Colonic mucosa (tissue), 4 donors: ENCODE results near the gene TARS1. TPM values are rescaled to one million over a fixed set of nuclear protein-coding genes. Genes with fewer than 3 reads are reported as not detected.
"Not testable (repeated sequence)": the region's sequence is repeated elsewhere in the genome, so short reads cannot be mapped to it uniquely, and the experiment has no call there.

ENCODE experiments used
- DNase-seq: peaks from one replicate; pipeline ENCODE4 v3.0.0-alpha.2; 2020
- H3K27ac ChIP-seq: fragments of 200-600 bp; one replicate; pipeline ENCODE4 v1.8.0; 2021
- H3K27me3 ChIP-seq: fragments of 200-600 bp; one replicate; pipeline ENCODE4 v1.8.0; 2021
- H3K36me3 ChIP-seq: fragments of 200-600 bp; one replicate; pipeline ENCODE4 v1.8.0; 2021
- H3K4me1 ChIP-seq: fragments of 200-600 bp; one replicate; pipeline ENCODE4 v1.8.0; 2021; ENCODE audit warnings: mild to moderate bottlenecking
- H3K4me3 ChIP-seq: fragments of 200-600 bp; one replicate; pipeline ENCODE4 v1.8.0; 2021
- H3K9ac ChIP-seq, 2 donors: one replicate each; pipeline ENCODE4 v1.7.0; 2013; ENCODE audit warnings: control low read depth in 2 of 2, low read depth in 2 of 2, low read length in 2 of 2
- H3K9me3 ChIP-seq: fragments of 200-600 bp; one replicate; pipeline ENCODE4 v1.8.0; 2021
- intact Hi-C: fragments of 100-400 bp; cut with DNase I; formaldehyde crosslinking; loops from one replicate; pipeline ENCODE4 v1.14.1; 2022
- total RNA-seq, 2 donors: library from RNA; stranded (reverse); fragmentation: NEBNext Ultra II Directional in 1 of 2; extraction: Animal tissue kit (Norgen Biotek cat#: 25700) in 1 of 2; gene quantifications; one replicate each; pipeline ENCODE4 v1.2.1, GENCODE V29; 2021
- TF ChIP-seq, protein P1 (sequence below): fragments of 200-600 bp; IDR thresholded peaks from one replicate; pipeline ENCODE4 v1.8.0; 2022; ENCODE audit warnings: antibody characterized with exemption, mild to moderate bottlenecking
- donor health status: healthy.
- donor health status: DM: no; HTN: no; CAD: no.
- donor health status: DM: no; HTN: no; CAD: no.

Gene TARS1
- total RNA-seq, 2 donors from 2014 or later = 146 to 187 TPM

DNA sequence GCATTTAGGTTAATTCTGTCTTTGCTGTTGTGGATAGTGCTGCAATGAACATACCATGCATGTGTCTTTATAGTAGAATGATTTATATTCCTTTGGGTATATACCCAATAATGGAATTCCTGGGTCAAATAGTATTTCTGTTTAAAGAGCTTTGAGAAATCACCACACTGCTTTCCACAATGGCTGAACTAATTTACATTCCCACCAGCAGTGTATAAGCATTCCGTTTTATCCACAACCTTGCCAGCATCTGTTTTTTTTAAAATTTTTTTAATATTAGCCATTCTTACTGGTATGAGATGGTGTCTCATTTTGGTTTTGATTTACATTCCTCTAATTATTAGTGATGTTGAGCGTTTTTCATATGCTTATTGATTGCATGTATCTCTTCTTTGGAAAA, 15.5 kb upstream of the TARS1 start:
- no peak overlapping the region for H3K4me3 ChIP-seq
- H3K27ac ChIP-seq = no peak overlapping the region
- intact Hi-C loops = no loop called here
- H3K9me3 ChIP-seq = no peaks in the 10 kb centered on the region
- no peaks in the 10 kb centered on the region for H3K4me1 ChIP-seq
- H3K36me3 ChIP-seq = no peaks in the 10 kb centered on the region
- H3K27me3 ChIP-seq = no peaks in the 10 kb centered on the region
- TF ChIP-seq, protein P1, sequence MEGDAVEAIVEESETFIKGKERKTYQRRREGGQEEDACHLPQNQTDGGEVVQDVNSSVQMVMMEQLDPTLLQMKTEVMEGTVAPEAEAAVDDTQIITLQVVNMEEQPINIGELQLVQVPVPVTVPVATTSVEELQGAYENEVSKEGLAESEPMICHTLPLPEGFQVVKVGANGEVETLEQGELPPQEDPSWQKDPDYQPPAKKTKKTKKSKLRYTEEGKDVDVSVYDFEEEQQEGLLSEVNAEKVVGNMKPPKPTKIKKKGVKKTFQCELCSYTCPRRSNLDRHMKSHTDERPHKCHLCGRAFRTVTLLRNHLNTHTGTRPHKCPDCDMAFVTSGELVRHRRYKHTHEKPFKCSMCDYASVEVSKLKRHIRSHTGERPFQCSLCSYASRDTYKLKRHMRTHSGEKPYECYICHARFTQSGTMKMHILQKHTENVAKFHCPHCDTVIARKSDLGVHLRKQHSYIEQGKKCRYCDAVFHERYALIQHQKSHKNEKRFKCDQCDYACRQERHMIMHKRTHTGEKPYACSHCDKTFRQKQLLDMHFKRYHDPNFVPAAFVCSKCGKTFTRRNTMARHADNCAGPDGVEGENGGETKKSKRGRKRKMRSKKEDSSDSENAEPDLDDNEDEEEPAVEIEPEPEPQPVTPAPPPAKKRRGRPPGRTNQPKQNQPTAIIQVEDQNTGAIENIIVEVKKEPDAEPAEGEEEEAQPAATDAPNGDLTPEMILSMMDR = no peak
- DNase-seq = no peak
- no peak overlapping the region for H3K9ac ChIP-seq

DNA sequence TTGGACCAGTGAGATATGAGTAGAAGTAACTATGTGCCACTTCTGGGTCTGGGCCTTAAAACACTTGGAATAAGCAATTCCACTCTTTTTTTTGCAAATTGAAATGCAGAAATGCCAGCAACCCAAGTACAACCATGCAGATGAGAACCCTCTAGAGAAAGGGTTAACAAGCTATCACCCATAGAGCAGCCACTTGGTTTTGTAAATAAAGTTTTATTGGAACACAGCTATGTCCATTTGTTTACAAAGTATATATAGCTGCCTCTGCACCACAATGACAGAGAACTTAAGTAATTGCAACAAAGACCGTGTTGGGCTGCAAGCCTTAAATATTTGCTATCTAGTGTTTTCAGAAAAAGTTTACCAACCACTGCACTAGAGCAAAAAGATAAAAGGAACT, 9.8 kb upstream of the TARS1 start:
- DNase-seq = no peak
- intact Hi-C loops = no loop called here
- TF ChIP-seq, protein P1 = no peak
- Histone ChIP-seq H3K9ac (no peak overlapping the region), H3K27me3 (no peaks in the 10 kb centered on the region), H3K36me3 (no peaks in the 10 kb centered on the region), H3K4me1 (no peaks in the 10 kb centered on the region), H3K4me3 (no peak overlapping the region), H3K27ac (no peak overlapping the region), H3K9me3 (no peaks in the 10 kb centered on the region)

DNA sequence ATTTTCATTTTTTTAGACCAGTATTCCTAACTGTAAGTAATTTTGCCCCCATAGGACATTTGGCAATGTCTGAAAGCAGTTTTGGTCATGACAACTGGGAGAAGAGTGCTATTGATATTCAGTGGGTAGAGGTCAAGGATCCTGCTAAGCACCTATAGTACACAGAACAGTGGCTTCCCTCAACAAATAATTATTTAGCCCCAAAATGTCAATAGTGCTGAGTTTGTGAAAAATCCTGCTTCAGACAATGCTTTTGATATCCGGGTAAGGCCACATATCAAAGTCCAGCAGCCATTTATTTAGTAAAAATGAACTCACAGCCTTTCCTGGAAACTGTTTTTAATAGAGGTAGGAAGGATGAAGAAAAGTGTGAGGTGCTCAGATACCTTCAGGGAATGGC, 8.1 kb upstream of the TARS1 start:
- no peak overlapping the region for H3K9ac ChIP-seq
- H3K27me3 ChIP-seq = no peaks in the 10 kb centered on the region
- intact Hi-C loops = no loop called here
- DNase-seq = no peak
- no peaks in the 10 kb centered on the region for H3K9me3 ChIP-seq
- H3K4me3 ChIP-seq = no peak overlapping the region
- no peaks in the 10 kb centered on the region for H3K4me1 ChIP-seq
- TF ChIP-seq, protein P1 = no peak
- no peaks in the 10 kb centered on the region for H3K36me3 ChIP-seq
- peak overlapping the region; percentile 77 for H3K27ac ChIP-seq

DNA sequence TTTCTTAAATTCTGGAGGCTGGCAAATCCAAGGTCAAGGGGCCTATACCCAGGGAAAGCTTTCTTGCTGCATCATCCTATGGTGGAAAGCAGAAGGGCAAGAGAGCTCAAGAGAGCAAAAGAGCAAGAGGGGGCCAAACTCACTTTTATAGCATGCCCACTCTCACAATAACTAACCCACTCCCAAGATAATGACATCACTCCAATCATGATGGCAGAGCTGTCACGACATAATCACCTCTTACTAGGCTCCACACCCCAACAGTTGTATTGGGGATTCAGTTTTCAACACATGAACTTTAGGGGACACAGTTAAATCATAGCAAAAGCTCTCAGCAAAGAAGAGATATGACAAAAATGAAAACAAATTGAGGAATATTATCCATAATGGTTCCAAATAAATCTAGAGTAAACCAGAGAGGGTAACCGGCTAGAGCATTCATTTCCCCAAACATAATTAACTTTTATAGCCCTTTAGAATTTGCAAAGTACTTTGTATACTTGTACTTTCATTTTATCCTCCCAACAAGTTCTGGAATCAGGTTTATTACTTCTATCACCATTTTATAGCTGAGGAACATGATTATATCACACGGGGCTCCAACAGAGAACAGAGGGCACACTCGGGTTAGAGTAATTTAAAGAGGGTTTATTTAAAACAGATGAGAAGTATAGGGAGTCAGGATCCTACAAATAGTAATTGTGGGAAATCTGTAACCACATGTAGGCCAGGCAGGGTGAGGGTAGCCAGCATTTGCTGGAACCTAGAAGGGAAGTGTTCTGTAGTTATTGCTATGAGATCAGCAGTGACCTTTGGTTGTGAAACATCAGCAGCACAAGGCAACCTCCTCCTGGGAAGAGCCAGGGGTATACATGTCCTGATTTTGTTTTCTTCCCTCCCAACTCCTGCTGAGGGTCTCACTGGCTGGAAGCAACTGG, 7.2 kb upstream of the TARS1 start:
- TF ChIP-seq, protein P1 = no peak
- intact Hi-C loops = no loop called here
- H3K36me3 ChIP-seq = no peaks in the 10 kb centered on the region
- no peak overlapping the region for H3K4me3 ChIP-seq
- H3K9me3 ChIP-seq = no peaks in the 10 kb centered on the region
- no peaks in the 10 kb centered on the region for H3K27me3 ChIP-seq
- H3K4me1 ChIP-seq = no peaks in the 10 kb centered on the region
- no peak overlapping the region for H3K9ac ChIP-seq
- DNase-seq = peak; percentile 49
- H3K27ac ChIP-seq = peak overlapping the region; percentile 77

DNA sequence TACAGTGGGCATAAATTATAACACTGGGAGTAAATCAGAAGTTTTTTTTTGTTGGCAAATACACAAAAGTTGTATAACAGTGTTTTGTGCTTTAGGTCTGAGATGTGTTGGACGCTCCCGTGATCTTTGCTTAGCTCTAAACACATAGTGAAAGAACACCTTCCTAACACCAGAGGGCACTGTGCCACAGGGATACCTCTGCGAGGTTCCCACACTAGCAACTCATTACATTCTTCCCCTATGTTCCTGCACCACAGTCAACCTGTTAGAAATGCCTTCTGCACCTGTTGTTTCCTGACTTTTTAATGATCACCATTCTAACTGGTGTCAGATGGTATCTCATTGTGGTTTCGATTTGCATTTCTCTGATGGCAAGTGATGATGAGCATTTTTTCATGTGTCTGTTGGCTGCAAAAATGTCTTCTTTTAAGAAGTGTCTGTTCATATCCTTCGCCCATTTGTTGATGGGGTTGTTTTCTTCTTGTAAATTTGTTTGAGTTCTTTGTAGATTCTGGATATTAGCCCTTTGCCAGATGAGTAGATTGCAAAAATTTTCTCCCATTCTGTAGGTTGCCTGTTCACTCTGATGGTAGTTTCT, 4.8 kb upstream of the TARS1 start:
- TF ChIP-seq, protein P1 = peak; percentile 57
- not testable (repeated sequence) for H3K4me1 ChIP-seq, H3K27ac ChIP-seq, H3K27me3 ChIP-seq, H3K9me3 ChIP-seq, H3K4me3 ChIP-seq, H3K9ac ChIP-seq, H3K36me3 ChIP-seq
- intact Hi-C loops = loop anchor here (5.0 kb wide), 1 partner anchor 496 kb away; no protein-coding TSS in a partner anchor
- DNase-seq = peak; percentile 83
